IPS-NIHi7 (cell line): ENCODE results near the gene PLIN5.
"Not testable (repeated sequence)": the region's sequence is repeated elsewhere in the genome, so short reads cannot be mapped to it uniquely, and the experiment has no call there.

Experiments
- DNase-seq: peaks from one replicate; pipeline ENCODE4 v3.0.0; 2012; ENCODE audit warnings: mixed read lengths; ENCODE audit errors: extremely low spot score

PLIN5 gene

DNA sequence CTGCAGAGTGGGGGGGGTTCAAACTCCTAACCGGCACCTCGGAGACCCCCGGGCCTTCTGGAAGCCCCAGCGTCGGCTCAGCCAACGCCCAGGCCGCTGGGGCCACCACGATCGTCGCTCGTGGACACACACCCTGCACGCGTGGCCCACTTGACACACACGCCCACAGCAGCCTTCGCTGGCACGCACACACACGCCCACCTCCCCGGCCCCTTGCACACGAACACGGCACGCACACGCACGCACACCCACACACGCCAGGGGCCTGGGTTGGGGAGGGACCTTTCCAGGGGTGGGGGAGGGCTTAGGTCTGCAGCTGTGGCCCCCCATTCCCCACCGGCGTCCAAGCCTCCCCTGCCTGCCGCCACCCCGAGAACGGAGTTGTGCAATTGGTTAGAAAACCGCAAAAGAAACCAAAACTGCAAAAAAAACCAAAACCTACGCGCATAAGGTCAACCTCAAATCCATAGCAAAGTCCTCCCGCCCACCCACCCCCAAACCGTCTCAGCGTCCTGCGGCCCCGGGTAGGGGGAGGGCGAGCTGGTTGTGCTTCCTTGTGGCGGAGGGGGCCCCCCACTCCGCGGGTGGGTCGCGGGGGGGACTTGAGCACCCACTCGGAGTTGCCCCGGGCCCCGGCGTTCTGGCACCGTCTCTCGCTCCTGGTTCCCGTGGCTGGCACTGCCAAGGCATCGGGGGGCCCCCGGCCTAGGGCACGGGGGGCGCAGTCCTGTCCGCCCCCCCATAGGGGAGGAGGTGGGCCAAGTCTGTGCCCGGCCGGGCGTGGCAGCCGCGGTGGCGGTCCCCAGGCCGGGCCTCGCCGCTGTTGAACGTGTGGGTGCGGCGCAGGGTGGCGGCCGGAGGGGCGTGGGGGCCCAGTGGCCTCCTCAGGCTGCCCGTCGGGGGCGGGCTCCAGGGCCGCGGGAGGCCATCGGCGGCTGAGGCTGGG is 8.1 kb upstream of the PLIN5 start:
- DNase-seq = no peak

GRCh38 chr19:4541806-4542145 is 6.8 kb upstream of the PLIN5 start:
- DNase-seq = not testable (repeated sequence)

GRCh38 chr19:4541114-4541805 is 6.2 kb upstream of the PLIN5 start:
- no peak for DNase-seq

DNA sequence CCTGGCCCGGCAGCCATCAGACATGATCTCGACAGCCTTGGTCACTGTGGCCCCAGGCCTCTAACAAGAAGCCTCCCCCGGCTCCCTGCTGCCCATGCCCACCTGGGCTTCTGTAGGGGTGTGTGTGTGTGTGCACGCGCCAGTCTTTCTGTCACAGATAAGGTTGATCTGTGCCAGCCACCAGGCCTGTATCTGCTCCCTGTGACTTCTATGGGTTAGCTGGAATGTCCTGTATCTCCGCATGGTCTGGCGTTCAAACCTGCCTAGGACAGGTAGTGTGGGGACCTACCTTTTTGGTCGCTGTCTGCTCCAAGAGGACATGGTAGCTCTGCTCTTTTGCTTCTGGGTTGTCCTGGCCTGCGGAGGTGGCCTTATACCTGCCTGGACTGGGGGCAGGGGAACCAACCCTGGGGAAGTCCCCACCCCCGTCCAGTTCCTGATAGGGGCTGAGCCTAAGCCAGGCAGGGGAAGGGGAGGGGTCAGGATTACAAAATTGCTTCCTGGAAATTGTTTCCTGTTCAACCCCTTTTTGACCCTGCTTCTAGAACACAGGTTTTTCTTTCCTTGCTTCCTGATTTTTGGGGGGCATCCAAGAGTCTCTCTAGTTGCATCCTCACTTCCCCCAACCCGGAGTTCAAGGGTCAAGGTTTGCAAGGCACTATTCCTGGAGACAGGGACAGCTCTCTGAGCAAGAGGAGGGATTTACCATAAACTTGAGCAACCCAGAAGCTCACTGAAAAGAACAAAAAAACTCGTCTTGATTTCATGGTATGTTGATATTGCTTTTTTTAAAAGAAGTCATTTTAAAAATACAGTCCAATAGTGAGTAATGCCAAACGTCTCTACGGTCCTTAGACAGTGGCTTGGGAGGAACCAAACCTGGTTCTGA is 4.9 kb upstream of the PLIN5 start, which contains the start of gene LRG1:
Gene LRG1, minus strand, starts transcription at position 344 of the 889 bp plus-strand sequence. Its CDS starts 23 bp downstream, at position 321.
- DNase-seq = no peak

DNA sequence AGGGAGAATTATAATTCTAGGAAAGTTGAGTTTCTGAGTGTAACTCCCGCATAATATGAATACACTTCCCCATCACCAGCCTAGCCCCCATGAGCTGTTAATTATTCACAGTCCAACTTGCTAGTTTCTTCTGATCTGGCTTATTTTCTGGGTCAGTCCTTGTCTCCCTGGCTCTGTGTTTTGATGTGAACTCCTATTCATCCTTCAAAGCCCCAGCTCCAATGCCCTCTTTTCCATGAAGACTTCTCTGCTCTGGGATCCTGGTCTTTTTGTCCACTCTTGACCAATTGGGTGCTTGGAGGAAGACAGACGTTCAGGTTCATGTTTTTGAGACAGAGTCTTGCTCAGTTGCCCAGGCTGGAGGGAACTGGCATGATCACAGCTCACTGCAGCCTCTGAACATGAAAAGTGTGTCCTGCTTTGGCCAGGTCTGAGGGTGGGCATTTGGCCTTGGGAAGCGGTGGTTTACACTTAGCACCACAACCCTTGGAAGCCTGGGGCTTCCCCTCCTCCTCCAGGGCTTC is 4.2 kb upstream of the PLIN5 start:
- no peak for DNase-seq

DNA sequence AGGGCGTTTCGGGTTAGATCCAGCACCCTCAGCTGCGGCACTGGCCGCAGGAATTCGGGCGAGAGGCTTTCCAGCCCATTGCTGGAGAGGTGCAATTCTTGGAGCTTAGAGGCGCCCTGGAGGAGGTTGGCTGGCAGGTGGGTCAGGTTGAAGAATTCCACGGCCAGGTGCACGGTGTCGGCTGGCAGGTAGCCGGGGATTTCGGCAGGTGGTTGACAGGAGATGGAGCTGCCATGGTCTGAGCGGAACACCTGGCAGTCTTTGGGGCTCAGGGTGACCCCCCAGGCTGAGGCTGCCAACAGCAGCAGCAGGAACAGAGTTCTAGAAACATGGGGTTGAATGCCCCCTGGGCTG is 3.6 kb upstream of the PLIN5 start:
- no peak for DNase-seq

DNA sequence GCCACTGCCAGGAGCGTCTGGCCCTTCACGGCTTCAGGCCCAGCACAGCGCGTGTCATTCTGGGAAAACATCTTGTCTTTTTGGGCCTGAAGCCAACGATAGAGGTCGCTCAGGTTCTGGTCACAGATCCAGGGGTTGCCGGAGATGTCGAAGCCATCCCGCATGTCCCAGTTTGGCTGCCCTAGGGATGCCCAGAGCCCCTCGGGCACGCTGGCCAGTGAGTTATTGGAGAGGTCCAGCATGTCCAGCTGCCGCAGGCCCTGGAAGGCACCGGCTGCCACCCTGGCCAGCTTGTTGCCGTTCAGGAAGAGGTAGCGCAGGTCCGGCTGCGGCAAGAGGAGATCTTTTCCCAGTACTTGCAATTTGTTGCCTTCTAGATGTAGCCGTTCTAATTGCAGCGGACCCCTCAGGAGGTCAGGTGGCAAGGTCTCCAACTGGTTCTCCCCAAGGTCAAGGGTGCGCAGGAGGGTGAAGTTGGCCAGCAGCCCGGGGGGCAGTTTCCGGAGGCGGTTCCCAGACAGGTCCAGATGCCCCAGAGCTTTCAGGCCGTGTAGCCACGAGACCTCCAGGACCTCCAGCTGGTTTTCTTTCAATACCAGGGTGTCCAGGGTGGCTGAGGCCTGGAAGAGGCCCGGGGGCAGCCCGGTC is 3.1 kb upstream of the PLIN5 start:
- no peak for DNase-seq

DNA sequence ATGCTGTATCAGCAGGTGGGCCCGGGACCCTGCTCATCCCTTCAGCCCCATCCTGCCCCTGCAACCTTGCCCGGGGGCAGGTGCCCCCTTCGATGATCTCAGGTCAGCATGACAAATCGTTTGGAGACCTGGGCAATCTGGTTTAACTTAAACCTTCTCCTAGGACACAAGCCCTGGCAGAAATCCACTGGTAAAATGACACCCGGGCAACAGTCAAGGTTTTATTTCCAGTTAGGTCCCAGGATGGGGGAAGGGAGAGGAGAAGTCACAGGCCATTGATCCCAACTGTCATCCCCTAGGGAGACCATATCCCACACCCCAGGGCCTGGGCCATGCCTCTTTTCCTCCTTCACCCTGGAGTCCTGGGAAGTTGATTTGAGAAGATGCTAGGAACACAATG is 1.8 kb upstream of the PLIN5 start:
- no peak for DNase-seq

GRCh38 chr19:4533835-4534424 is 1.1 kb downstream of the PLIN5 start:
- no peak for DNase-seq

DNA sequence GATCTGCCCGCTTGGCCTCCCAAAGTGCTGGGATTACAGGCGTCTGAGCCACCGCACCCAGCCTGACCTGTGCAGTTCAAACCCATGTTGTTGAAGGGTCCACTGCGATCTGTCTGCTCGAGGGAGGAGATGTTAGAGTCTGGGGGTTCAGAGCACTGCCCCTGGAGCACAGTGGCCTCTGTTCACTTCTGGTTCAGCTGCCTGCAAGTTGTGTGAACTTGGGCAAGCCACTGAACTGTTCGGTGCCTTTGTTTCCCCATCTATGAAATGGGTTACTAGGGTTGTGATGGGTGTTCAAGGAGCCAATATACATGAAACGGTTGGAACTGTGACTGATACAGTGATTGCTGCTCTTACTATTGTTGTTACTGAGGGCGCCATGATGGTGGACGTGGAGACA is 1.7 kb downstream of the PLIN5 start:
- DNase-seq = no peak

DNA sequence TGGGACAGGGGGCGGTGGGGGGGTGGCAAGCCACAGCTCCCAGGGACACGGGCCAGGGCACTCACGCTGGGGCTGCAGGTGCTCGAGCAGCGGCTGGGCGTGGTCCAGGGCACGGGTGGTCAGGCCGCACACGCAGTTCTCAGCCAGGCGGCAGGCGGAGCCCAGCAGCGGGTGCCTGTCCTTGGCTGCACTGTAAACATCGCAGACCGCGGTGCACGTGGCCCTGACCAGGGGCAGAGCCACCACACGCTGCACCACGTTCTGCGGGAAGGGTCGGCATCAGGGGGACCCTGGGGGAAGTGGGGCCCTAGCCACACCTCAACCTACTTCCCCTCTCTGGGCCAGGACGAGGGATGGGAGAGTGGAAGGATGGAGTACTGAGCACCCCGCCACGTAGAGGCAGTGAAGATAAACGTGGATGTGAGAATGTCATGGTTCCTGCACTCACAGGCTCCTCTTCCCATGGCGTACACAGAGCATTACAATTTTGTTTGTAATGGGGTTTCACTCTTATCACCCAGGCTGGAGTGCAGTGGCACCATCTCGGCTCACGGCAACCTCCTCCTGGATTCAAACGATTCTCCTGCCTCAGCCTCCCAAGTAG is 3.4 kb downstream of the PLIN5 start:
- DNase-seq = no peak

GRCh38 chr19:4529924-4530522 is 5.0 kb downstream of the PLIN5 start:
- DNase-seq = no peak

DNA sequence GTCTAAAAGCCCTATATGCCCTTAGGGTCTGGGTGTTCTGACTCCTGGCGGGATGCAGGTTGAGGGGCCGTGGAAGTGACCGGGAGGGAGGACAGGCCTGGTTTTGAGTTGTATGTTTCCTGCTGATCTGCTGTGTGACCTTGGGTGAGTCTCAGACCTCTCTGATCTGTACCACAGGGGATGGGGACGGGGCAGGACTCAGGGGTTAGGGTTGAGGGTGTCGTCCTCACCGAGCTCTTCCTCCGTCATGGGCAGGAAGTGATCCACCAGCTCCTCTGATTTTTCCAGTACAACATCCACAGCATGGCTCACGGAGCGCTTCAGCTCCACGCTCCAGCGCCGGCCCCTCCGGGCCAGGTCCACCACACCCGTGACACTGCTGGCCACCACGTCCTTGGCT is 6.2 kb downstream of the PLIN5 start:
- no peak for DNase-seq

GRCh38 chr19:4527377-4527776 is 7.6 kb downstream of the PLIN5 start:
- DNase-seq = not testable (repeated sequence)

GRCh38 chr19:4525563-4526002 is 9.4 kb downstream of the PLIN5 start:
- DNase-seq = no peak

- DNase-seq = peak; percentile 73
Measured at GRCh38 chr19:4524808-4525562, 10.0 kb downstream of the PLIN5 start.

GRCh38 chr19:4523306-4524110 is 11.5 kb downstream of the PLIN5 start:
- DNase-seq = peak; percentile 87

GRCh38 chr19:4522291-4523002 is 12.6 kb downstream of the PLIN5 start:
- DNase-seq = no peak
